Activated CD4-positive, alpha-beta T cell treated with anti-CD3 and anti-CD28 coated beads, Interleukin-2, amount 50 U/mL, for 48 hours (primary cell): Measurements from ENCODE around the gene ELOA.
"Not testable (repeated sequence)": the region's sequence is repeated elsewhere in the genome, so short reads cannot be mapped to it uniquely, and the experiment has no call there.

Experiments
- DNase-seq, 2 experiments: peaks; one replicate each; pipeline ENCODE4 v3.0.0-alpha.2; 2020

The ELOA gene

DNA sequence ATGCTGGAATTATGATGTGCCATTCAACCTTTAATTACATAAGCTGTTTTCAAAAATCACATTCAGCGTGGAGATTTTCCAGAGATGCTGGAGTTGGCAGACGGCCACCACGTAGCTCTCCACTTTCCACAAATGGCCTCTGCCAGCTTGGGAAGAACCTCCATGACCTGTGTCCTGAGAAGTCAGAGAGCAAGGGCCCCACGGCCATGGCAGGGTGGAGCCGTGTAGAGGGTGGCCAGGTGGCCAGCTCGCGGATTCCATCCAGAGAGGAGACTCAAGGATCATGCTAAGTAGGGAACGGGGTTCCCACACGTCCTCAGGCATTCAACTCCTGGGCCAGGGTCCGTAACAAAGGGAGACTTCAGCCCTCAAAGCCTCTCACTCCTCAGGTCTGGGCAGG lies 58.6 kb downstream of the ELOA start:
- DNase-seq, result no peak

DNA sequence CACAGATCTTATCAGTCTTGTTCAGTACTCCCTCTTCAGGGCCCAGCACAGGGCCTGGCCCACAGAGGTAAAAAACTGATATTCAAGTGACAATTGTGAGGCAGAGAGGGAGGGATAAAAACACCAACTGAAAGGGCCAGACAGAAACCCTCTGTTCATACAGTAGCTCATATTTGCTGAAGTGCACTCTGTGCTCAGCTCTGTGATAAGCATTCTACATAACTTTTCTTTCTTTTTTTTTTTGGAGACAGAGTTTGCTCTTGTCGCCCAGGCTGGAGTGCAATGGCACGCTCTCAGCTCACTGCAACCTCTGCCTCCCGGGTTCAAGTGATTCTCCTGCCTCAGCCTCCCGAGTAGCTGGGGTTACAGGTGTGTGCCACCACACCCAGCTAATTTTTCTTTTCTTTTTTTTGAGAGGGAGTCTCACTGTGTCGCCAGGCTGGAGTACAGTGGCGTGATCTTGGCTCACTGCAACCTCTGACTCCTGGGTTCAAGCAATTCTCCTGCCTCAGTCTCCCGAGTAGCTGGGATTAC lies 59.6 kb downstream of the ELOA start:
- not testable (repeated sequence) for DNase-seq

DNA sequence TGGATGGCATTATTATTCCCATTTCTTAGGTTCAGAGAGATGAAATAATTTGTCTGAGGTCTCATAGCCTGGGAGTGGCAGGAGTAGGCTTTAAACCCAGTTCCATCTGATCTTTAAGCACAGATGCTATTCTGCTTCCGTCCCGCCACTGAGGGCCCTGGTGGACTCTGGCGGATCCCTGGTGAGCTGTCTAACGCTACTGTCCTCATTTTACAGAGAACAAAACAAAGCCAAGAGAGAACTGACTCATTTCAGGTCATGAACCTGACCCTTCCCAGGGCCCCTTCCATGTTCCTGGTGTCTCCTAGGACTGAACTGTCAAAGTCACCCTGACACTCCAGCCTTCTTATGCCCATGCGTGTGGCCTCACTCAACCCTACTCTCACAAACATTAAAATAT lies 60.4 kb downstream of the ELOA start:
- DNase-seq, result no peak

DNA sequence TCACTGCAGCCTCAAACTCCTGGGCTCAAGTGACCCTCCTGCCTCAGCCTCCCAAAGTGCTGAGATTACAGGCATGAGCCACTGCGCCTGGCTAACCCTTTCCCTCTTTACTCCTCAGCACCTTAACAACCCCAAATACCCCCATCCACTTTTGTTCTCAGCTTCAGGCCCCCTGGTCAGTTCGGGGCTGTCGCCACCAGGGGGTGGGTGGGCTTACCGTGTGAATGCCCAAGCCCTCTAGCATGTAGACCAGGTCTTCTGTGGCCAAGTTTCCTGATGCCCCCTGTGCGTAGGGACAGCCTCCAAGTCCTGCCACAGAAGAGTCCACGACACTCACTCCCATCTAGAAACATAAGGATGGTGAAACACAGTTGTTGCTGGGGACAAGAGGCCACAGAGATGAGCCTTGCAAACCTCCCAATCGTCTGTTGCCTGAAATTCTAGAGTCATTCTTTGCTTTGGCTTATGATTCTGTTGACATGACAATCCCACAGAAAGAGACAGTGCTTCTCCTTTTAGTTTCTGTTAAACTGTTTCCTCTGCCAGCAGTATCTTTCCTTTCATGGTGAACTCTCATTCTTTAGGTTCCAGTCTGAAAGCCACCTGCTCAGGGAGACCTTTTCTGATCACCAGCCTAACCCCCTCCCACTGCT lies 61.0 kb downstream of the ELOA start:
- DNase-seq, result no peak

DNA sequence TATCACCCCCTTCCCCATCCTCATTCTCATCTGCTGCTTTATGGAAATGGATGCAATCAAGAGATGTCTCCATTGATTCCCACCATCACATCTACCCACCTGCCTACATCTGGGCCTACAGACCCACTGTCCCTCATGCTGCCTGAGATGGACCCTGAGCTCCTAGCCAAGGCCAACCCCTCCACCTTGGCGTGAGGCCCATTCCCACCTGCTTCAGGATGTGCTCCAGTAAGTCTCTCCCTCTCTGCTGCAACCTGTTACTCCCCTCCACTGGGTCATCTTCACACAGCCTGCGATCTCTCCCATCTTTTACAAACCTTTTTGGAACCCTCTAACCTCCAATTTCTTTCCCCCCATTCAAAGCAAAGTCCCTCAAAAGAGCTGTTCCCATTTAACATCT lies 61.8 kb downstream of the ELOA start:
- no peak for DNase-seq

DNA sequence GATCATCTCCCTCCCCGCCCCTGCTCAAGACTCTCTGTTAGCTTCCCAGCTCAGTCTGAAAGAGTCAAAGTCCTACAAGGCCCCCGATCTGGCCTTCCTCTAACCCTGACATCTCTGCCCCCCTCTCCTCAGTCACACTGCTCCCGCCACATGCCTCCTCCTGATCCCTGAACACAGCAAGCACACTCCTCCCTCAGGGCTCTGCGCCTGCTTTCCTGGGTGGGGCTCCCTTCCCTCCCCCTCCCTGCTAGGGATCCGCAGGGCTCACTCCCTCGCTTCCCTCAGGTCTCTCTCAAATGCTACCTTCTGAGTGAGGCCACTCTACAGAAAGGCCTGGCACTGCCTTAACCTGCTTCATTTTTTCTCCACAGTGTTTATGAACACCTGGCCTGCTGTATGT lies 63.0 kb downstream of the ELOA start:
- no peak for DNase-seq

DNA sequence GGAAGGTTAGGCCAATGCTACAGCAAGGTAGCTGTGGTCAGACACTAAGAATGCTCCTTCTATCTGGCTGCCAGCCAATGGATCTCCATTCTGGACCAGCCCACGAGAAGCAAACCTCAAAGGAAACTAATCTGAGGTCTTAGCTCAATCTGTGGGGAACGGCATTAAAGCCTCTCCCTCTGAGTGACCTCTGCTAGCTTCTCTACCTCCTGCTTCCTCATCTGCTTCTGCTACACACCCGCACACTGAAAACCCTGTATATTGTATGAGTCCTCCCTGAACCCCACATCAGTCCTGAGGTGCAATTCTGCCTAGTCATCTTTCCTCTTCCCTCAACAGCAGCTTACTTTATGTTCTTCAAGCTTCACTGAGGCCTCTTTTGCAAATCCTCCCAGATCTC lies 64.2 kb downstream of the ELOA start:
- no peak for DNase-seq

DNA sequence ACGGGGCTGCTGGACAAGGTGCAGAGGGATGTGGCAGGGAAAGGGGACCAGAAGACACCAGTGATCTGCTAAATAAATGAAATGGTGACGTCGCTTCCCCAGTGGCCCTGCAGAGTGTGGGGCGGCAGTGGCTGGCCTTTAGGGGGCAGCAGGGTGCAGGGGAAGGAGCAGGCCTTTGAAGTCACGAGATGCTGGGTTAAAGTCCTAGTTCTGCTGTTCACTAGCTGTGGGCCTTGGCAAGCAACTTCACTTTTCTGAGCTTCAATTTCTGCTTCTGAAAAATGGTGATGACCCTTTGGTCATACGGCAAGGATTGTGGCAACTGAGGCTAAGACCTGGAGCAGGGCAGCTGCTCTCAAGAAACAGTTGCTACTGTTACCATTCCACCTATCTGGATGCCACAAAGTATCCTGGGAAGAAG lies 66.5 kb downstream of the ELOA start:
- DNase-seq, result peak; percentile 82 to 87

DNA sequence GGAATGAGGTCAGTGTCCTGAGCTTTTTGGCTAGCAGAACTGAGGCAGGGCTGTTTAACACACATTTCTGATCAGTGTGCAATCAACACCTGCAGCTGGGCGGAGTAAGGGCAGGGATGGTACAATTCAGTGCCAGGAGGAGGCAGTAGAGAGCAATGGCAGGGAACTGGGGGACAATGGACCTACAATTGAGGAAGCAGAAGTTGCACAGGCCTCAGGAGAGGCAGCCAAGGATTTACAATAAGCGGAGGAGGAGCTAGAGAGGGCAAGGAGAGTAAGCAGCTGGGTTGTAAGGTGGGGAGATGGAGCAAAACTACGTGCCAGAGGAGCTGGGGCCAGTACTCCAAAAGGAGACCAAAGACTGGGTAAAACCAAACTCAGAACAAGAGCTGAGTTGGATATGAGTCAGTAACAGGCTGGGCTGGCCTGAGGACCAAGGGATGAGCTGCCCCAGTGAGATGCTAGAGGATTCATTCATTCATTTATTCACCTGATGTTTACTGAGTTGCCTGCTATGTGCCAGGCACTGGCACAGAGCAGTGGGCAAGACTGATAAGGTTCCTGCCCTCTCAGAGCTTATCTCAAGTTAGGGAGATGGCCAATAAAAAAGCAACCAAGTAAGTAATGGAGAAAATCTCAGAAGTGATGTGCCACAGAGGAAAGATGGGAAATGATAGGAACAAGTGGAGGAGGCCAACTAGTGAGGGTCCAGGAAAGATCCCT lies 67.7 kb downstream of the ELOA start:
- DNase-seq, result peak; percentile 59 to 71
